PFSK-1 (cell line): Measurements from ENCODE around the gene TP53BP2.

Experiments
- FOXP2 ChIP-seq: optimal IDR thresholded peaks from 2 replicates; pipeline ENCODE3; 2011; ENCODE audit warnings: borderline replicate concordance, control low read depth, inconsistent platforms; ENCODE audit not compliant: insufficient read depth; ENCODE audit errors: extremely low read length, extremely low read depth
- POLR2AphosphoS5 ChIP-seq: IDR thresholded peaks from 2 replicates; pipeline ENCODE4 v1.6.1; 2012; ENCODE audit warnings: low read depth, mild to moderate bottlenecking, control low read depth, low read length, moderate library complexity
- REST ChIP-seq, 2 experiments: IDR thresholded peaks; 2 replicates each; pipeline versions ENCODE4 v1.6.1 to v1.8.0; 2011 to 2012; ENCODE audit warnings: low read depth in 2 of 2, low read length in 2 of 2, control low read depth in 1 of 2, inconsistent platforms in 1 of 2, mild to moderate bottlenecking in 1 of 2, moderate library complexity in 1 of 2; ENCODE audit not compliant: insufficient read depth in 1 of 2
- SIN3A ChIP-seq: IDR thresholded peaks from 2 replicates; pipeline ENCODE4 v1.6.1; 2012; ENCODE audit warnings: mild to moderate bottlenecking, low read length, moderate library complexity, borderline replicate concordance; ENCODE audit not compliant: insufficient read depth
- TAF1 ChIP-seq: IDR thresholded peaks from 2 replicates; pipeline ENCODE4 v1.6.1; 2012; ENCODE audit warnings: low read length, control low read depth, borderline replicate concordance; ENCODE audit not compliant: insufficient read depth

TP53BP2 gene

DNA sequence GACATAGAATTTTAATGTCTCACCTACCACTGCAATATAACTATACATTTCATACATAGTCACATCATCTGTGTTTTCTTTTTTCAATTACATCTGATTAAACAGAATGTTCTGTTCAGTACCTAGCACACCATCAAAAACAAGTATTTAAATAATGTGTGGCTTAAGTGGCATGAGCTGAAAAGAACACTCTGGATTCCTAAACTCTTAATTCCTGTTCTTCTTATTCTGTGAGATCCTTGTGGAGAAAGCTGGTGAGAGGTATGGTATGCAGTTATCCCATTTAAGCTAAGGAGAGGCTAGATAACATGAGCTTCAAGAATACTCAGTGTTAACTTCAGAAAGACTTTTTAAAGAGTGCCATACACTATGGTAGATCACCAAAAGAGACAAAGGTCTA, 5.5 kb downstream of the TP53BP2 start:
- TF ChIP-seq SIN3A (no peak), FOXP2 (no peak), REST (IDR thresholded peaks at IDR 0.05; ENCODE audit: insufficient read depth in 1 of 2, low read depth in 2 of 2, low read length in 2 of 2) (no peak), TAF1 (no peak), POLR2AphosphoS5 (no peak)

- TF ChIP-seq REST (IDR thresholded peaks at IDR 0.05; ENCODE audit: insufficient read depth in 1 of 2, low read depth in 2 of 2, low read length in 2 of 2) (no peak), POLR2AphosphoS5 (no peak), SIN3A (no peak), FOXP2 (no peak), TAF1 (no peak)
Observed at GRCh38 chr1:223838125-223838854, 7.5 kb downstream of the TP53BP2 start.

DNA sequence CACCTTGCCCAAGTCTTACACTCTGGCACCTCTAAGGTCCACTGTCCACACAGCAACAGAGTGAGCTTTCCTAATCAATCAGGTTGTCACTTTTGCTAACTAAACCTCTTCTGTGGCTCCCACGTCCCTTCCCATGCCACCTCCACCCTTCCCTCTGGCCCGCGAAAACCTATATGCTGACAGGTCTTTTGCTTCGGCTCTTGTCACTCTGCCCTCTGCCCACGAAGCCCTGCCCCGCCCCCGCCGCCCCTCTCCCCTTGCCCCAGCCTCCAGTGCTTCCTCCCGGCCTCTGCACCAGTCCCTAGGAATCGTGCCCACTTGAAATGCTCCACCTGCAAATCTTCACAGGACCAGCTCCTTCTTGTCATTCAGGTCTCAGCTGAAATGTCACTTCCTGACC, 8.1 kb downstream of the TP53BP2 start:
- TF ChIP-seq FOXP2 (no peak), POLR2AphosphoS5 (no peak), REST (IDR thresholded peaks at IDR 0.05; ENCODE audit: insufficient read depth in 1 of 2, low read depth in 2 of 2, low read length in 2 of 2) (no peak), TAF1 (no peak), SIN3A (no peak)

DNA sequence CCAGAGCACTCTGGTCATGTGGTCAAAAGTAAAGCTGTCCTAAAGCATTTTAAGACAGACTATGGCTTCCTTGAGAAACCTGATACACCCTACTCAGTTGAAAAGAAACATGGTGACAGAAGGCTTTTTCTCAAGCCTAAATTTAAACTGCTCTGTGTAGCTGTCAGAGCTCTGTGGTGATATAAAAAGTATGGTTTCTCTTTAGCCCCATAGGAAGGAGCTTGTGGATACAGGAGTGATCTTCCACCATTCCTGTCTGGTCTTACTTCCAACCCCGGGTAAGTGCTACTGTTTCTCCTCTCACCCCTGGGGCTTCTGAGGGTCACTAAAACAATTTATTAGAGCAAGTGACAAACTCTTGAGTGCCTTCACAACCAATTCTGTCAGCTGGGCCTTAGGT, 8.5 kb downstream of the TP53BP2 start:
- TF ChIP-seq FOXP2 = no peak
- no peak for TF ChIP-seq SIN3A
- no peak for TF ChIP-seq POLR2AphosphoS5
- TF ChIP-seq TAF1 = no peak
- TF ChIP-seq REST (IDR thresholded peaks at IDR 0.05; ENCODE audit: insufficient read depth in 1 of 2, low read depth in 2 of 2, low read length in 2 of 2) = no peak
